NCI-H2227 (cell line): ENCODE data around the gene THEM5.

Experiments used
- DNase-seq: peaks from one replicate; lab custom pipeline; 2025; ENCODE audit not compliant: unreplicated experiment; lab: John Stamatoyannopoulos, UW

The THEM5 gene

GRCh38 chr1:151802372-151802771 lies 51.1 kb downstream of the THEM5 start:
- no peak for DNase-seq

GRCh38 chr1:151801846-151802245 lies 51.7 kb downstream of the THEM5 start:
- DNase-seq, result no peak

GRCh38 chr1:151801310-151801820 lies 52.1 kb downstream of the THEM5 start:
- DNase-seq, result no peak

- DNase-seq, result no peak
These were observed 52.7 kb downstream of the THEM5 start for GRCh38 chr1:151800830-151801229.

- peak; percentile 83 for DNase-seq
These were observed 54.1 kb downstream of the THEM5 start for GRCh38 chr1:151799179-151800022.

- no peak for DNase-seq
These were observed 54.9 kb downstream of the THEM5 start for GRCh38 chr1:151798571-151798970.
